Loucy (cell line): Measurements from ENCODE around the gene CUBN.

Experiments
- H2AFZ ChIP-seq: fragments of 200-600 bp; sonication (generic); 2 replicates; pipeline ENCODE4 v1.6.0; 2016; ENCODE audit warnings: antibody characterized with exemption, mild to moderate bottlenecking, low read length, moderate library complexity
- H3F3A ChIP-seq: fragments of 200-600 bp; 2 replicates; pipeline ENCODE4 v1.6.0; 2016; ENCODE audit warnings: antibody characterized with exemption, low read depth, mild to moderate bottlenecking
- H3K27me3 ChIP-seq: fragments of 200-600 bp; sonication (generic); 2 replicates; pipeline ENCODE4 v1.6.1; 2014; ENCODE audit warnings: low read length, mild to moderate bottlenecking; ENCODE audit not compliant: insufficient read depth, poor library complexity, severe bottlenecking
- H3K36me3 ChIP-seq: fragments of 200-600 bp; sonication (generic); 2 replicates; pipeline ENCODE4 v1.6.1; 2016; ENCODE audit warnings: low read length; ENCODE audit not compliant: insufficient read depth
- H3K4me1 ChIP-seq: fragments of 200-600 bp; sonication (generic); 2 replicates; pipeline ENCODE4 v1.5.1; 2014; ENCODE audit warnings: low read length, mild to moderate bottlenecking; ENCODE audit not compliant: insufficient read depth, poor library complexity, severe bottlenecking
- H3K4me2 ChIP-seq: fragments of 200-600 bp; sonication (generic); 2 replicates; pipeline ENCODE4 v1.6.0; 2014; ENCODE audit warnings: antibody characterized with exemption, low read length, low read depth, mild to moderate bottlenecking; ENCODE audit not compliant: poor library complexity, severe bottlenecking
- H3K4me3 ChIP-seq: fragments of 200-600 bp; sonication (generic); 2 replicates; pipeline ENCODE4 v1.5.1; 2014; ENCODE audit warnings: low read length, mild to moderate bottlenecking, mixed read lengths; ENCODE audit not compliant: poor library complexity, severe bottlenecking
- H3K79me2 ChIP-seq: fragments of 200-600 bp; sonication (generic); 2 replicates; pipeline ENCODE4 v1.6.1; 2014; ENCODE audit warnings: low read length; ENCODE audit not compliant: insufficient read depth
- H3K9ac ChIP-seq: fragments of 200-600 bp; sonication (generic); 2 replicates; pipeline ENCODE4 v1.6.0; 2014; ENCODE audit warnings: mild to moderate bottlenecking, low read depth, low read length, moderate library complexity; ENCODE audit not compliant: poor library complexity, severe bottlenecking
- H3K9me2 ChIP-seq: fragments of 200-600 bp; sonication (generic); replicated peaks from 2 replicates; pipeline ENCODE4 v1.6.1; 2016; ENCODE audit warnings: low read depth, low read length, mixed read lengths
- H3K9me3 ChIP-seq: fragments of 200-600 bp; sonication (generic); 2 replicates; pipeline ENCODE4 v1.6.1; 2014; ENCODE audit warnings: mild to moderate bottlenecking, antibody characterized with exemption, low read length, low read depth; ENCODE audit not compliant: insufficient read depth
- H4K20me1 ChIP-seq: fragments of 200-600 bp; sonication (generic); 2 replicates; pipeline ENCODE4 v1.6.0; 2014; ENCODE audit warnings: antibody characterized with exemption, low read length, mild to moderate bottlenecking; ENCODE audit not compliant: insufficient read depth, poor library complexity, severe bottlenecking
- CTCF ChIP-seq: fragments of 200-600 bp; sonication (generic); conservative IDR thresholded peaks from 2 replicates; pipeline ENCODE4 v1.5.1; 2014; ENCODE audit warnings: mild to moderate bottlenecking, antibody characterized with exemption, low read length
- EZH2phosphoT487 ChIP-seq: fragments of 200-600 bp; IDR thresholded peaks from 2 replicates; pipeline ENCODE4 v1.6.1; 2018; ENCODE audit warnings: antibody characterized with exemption, mild to moderate bottlenecking, moderate library complexity, borderline replicate concordance

CUBN gene

DNA sequence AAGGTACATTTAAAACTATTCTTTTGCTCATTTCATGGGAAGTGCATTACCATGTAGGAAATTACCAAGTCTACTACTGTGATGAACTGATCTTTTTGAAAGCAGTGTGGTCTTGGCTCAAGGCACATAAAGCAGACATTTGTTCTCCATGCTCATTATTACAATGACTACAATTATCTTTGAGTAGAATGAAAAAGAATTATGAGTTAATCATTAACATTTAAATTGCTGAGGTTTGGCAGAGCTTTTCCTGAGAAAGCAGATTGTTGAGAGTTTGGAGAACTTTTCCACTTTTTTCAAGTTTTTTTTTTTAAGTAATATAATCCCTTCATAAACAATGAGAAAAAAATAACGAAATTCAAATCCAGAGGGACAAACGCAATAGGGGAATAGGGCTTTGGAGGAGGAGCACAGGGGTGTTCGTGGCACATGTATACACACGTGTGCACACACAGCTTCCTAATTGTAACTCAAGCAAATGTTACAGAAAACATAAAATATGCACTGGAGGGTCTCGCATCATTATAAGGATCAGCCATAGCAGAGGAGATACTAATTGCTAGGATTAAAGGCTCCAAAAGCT is 8.9 kb upstream of the CUBN start:
- TF ChIP-seq EZH2phosphoT487 (no peak), CTCF (no peak)
- no peak overlapping the region for H3K4me2 ChIP-seq

DNA sequence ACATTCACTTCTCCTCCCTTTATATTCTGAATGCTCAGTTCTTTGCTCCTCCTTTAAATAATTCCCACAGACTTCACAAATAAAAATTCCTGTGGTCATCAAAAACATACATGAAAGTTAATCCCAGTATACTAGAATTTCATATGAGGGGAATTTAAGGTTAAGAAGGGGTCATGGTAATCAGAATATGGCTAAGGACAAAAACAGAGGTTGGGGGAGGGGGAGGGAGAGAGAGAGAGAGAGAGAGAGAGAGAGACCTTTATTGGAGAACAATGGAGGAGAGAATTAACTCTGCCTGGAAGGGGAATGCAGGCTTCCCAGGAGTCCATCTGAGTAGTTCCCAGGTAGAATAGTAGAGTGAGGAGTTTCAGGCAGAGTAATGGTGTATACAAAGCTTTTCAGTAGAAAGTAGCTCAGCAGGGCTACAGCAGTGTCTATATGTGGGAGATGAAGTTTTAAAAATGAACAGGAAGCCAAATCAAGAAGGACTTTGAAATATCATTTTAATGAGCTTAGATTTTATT is 5.2 kb upstream of the CUBN start:
- Histone ChIP-seq H3K36me3 (no peaks in the 10 kb centered on the region), H3K9me3 (no peaks in the 10 kb centered on the region), H3K4me1 (peaks cover 9% of the 10 kb centered on the region), H2AFZ (no peak overlapping the region), H3K79me2 (no peaks in the 10 kb centered on the region), H3K4me3 (no peak overlapping the region), H3K9ac (no peak overlapping the region), H3K9me2 (no peaks in the 10 kb centered on the region), H3K27me3 (no peaks in the 10 kb centered on the region), H3F3A (no peaks in the 10 kb centered on the region), H3K4me2 (no peak overlapping the region), H4K20me1 (no peaks in the 10 kb centered on the region)
- no peak for TF ChIP-seq EZH2phosphoT487
- TF ChIP-seq CTCF: no peak

More for the DNA sequence above, 8.9 kb upstream of the CUBN start:
- H3K79me2 ChIP-seq: no peaks in the 10 kb centered on the region
- H3K27me3 ChIP-seq: no peaks in the 10 kb centered on the region
- no peak overlapping the region for H3K4me3 ChIP-seq
- H3K9me3 ChIP-seq: no peaks in the 10 kb centered on the region
- H3K9ac ChIP-seq: no peak overlapping the region
- H3F3A ChIP-seq: no peaks in the 10 kb centered on the region
- H3K4me1 ChIP-seq: peaks cover 16% of the 10 kb centered on the region
- H2AFZ ChIP-seq: no peak overlapping the region
- no peaks in the 10 kb centered on the region for H4K20me1 ChIP-seq
- H3K36me3 ChIP-seq: no peaks in the 10 kb centered on the region
- no peaks in the 10 kb centered on the region for H3K9me2 ChIP-seq

DNA sequence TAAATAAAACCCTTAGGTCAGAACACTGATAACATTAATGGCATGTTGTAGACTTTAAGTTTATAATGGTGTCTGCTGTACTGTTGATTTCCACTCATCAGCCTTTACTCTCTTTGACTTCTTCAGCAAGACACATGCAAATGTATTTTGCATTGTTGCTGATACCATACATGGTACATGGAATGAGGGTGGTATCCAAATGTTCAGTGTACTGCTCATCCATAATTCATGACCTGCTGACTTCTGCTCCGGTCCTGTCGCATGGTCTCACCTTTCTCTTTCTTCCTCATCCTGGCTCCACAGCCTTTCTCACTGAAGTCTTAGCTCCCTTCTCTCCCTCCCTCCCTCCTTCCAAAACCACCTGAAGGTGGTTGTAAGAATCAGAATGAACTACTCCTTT is 4.7 kb upstream of the CUBN start:
- no peaks in the 10 kb centered on the region for H4K20me1 ChIP-seq
- H3K9ac ChIP-seq: no peak overlapping the region
- no peaks in the 10 kb centered on the region for H3F3A ChIP-seq
- H3K27me3 ChIP-seq: no peaks in the 10 kb centered on the region
- TF ChIP-seq CTCF: no peak
- no peak for TF ChIP-seq EZH2phosphoT487
- no peaks in the 10 kb centered on the region for H3K36me3 ChIP-seq
- no peak overlapping the region for H3K4me3 ChIP-seq
- H3K9me3 ChIP-seq: no peaks in the 10 kb centered on the region
- H2AFZ ChIP-seq: no peak overlapping the region
- no peak overlapping the region for H3K4me2 ChIP-seq
- no peaks in the 10 kb centered on the region for H3K79me2 ChIP-seq
- H3K4me1 ChIP-seq: peaks cover 9% of the 10 kb centered on the region
- no peaks in the 10 kb centered on the region for H3K9me2 ChIP-seq
